ENCODE results near the gene SPPL2B.
A peak's percentile ranks its signal among the peaks of the same experiment; 100 is the strongest.

DNA sequence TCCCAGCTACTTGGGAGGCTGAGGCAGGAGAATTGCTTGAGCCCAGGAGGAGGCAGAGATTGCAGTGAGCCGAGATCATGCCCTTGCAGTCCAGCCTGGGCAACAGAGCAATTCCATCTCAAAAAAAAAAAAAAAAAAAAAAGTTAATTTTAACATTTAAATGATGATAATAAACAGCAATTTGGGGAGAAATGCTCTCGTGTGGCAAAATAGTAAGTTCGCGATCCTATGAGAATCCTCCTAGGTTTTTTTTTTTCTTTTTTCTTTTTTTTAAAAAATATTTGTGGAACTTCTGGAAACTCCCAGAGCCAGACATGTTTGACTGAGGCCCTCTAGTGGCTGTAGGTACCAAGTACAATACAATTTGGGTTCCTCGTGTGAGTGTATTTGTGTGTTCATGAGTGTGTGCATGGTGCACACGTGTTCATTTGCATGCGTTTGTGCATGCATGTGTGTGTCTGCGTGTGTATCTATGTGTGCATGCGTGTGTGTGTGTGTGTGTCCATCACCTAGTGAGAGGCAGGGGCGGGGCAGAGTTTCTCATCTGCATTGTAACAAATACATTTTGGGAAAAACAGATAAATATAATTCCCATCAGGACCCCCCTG, 62.7 kb downstream of the SPPL2B start:
- peak; percentile 50 for TF ChIP-seq CTCF (IDR thresholded peaks at IDR 0.05; ENCODE audit: insufficient read depth, low read length, poor library complexity, severe bottlenecking)
- no peak for TF ChIP-seq EZH2phosphoT487 (conservative IDR thresholded peaks at IDR 0.05; ENCODE audit: low read length)

All from SU-DHL-6 (cell line).